T-helper 17 cell (primary cell): ENCODE measurements around the gene TEN1. TPM values are rescaled to one million over a fixed set of nuclear protein-coding genes. Genes with fewer than 3 reads are reported as not detected.

Experiments used
- ATAC-seq: fragments of 150-1000 bp; cut with Tn5 transposase; 2 replicates; pipeline ENCODE4 v1.10.0; 2021; ENCODE audit warnings: mild to moderate bottlenecking, moderate library complexity
- DNase-seq, 3 donors: peaks; one replicate each; pipeline versions ENCODE4 v3.0.0 to v3.0.0-alpha.2; 2020 to 2021
- H3K9me3 ChIP-seq: one replicate; pipeline ENCODE4 v1.7.0; 2013; ENCODE audit warnings: low read length, mild to moderate bottlenecking; ENCODE audit not compliant: control insufficient read depth, poor library complexity, severe bottlenecking
- H3K27ac Mint-ChIP-seq: one replicate; pipeline ENCODE4 v1.8.0; 2022; ENCODE audit warnings: mild to moderate bottlenecking, moderate library complexity, mixed read lengths
- H3K27me3 Mint-ChIP-seq: one replicate; pipeline ENCODE4 v1.8.0; 2022; ENCODE audit warnings: mixed read lengths
- H3K36me3 Mint-ChIP-seq: one replicate; pipeline ENCODE4 v1.8.0; 2022; ENCODE audit warnings: low read depth, mixed read lengths
- H3K4me1 Mint-ChIP-seq: one replicate; pipeline ENCODE4 v1.8.0; 2022; ENCODE audit warnings: mild to moderate bottlenecking, mixed read lengths
- H3K4me3 Mint-ChIP-seq: one replicate; pipeline ENCODE4 v1.8.0; 2022; ENCODE audit warnings: mild to moderate bottlenecking, moderate library complexity, mixed read lengths
- total RNA-seq, 4 donors: library from RNA in 2 of 4; stranded (reverse) in 2 of 4; gene quantifications; one replicate each; pipeline ENCODE4 v1.2.3 and lab custom pipeline; 2022 to 2026

Gene TEN1
- total RNA-seq, 2 donors from 2014 or later: 10.3 to 13.4 TPM

GRCh38 chr17:76049836-76050537 is 70.9 kb downstream of the TEN1 start:
- Mint-ChIP-seq H3K4me3 (no peak overlapping the region), H3K4me1 (peaks cover 25% of the 10 kb centered on the region), H3K27ac (peak overlapping the region; percentile 47), H3K36me3 (peaks cover 10% of the 10 kb centered on the region), H3K27me3 (no peaks in the 10 kb centered on the region)
- DNase-seq (no peak), ATAC-seq (no peak)
- H3K9me3 ChIP-seq: no peaks in the 10 kb centered on the region

Other genes with a start within 250 kb of the TEN1 start
- 1 to 10 TPM; 9.6 to 9.7 TPM for gene GALK1, start 214.0 kb upstream of the TEN1 start, total RNA-seq
- 10 to 100 TPM; 30.3 to 33.4 TPM for gene UNK, start 194.4 kb upstream of the TEN1 start, total RNA-seq
- 100 to 1,000 TPM; 164 TPM for gene UNC13D, start 134.8 kb upstream of the TEN1 start, total RNA-seq
- gene WBP2, start 123.9 kb upstream of the TEN1 start, total RNA-seq: 100 to 1,000 TPM in 1 of 2 donors, 10 to 100 TPM in 1; 86.0 to 114 TPM
- gene TRIM47, start 100.7 kb upstream of the TEN1 start, total RNA-seq: 1 to 10 TPM; 4.5 to 9.4 TPM
- 10 to 100 TPM; 19.8 to 23.6 TPM for gene TRIM65, start 82.3 kb upstream of the TEN1 start, total RNA-seq
- 100 to 1,000 TPM in 1 of 2 donors, 10 to 100 TPM in 1; 93.8 to 107 TPM for gene MRPL38, start 74.4 kb upstream of the TEN1 start, total RNA-seq
- gene FBF1, start 38.2 kb upstream of the TEN1 start, total RNA-seq: 10 to 100 TPM; 20.0 to 22.3 TPM
- gene ACOX1, start 74 bp upstream of the TEN1 start, total RNA-seq: 10 to 100 TPM; 18.5 to 21.0 TPM
- gene CDK3, start 21.6 kb downstream of the TEN1 start, total RNA-seq: 1 to 10 TPM; 2.9 to 4.6 TPM
- under 1 TPM; 0.05 to 0.68 TPM for gene EVPL, start 48.1 kb downstream of the TEN1 start, total RNA-seq
- 10 to 100 TPM; 80.4 to 89.2 TPM for gene SRP68, start 93.3 kb downstream of the TEN1 start, total RNA-seq
- gene GALR2, start 95.5 kb downstream of the TEN1 start, total RNA-seq: under 1 TPM; 0.55 to 0.96 TPM
- gene ZACN, start 99.9 kb downstream of the TEN1 start, total RNA-seq: under 1 TPM in 1 of 2 donors, not detected in 1; 0.68 TPM
- gene EXOC7, start 124.5 kb downstream of the TEN1 start, total RNA-seq: 10 to 100 TPM; 80.7 to 85.3 TPM
- gene FOXJ1, start 162.0 kb downstream of the TEN1 start, total RNA-seq: 1 to 10 TPM; 1.3 to 2.1 TPM